H9 (cell line): ENCODE data around the gene NARS2. TPM values are rescaled to one million over a fixed set of nuclear protein-coding genes. Genes with fewer than 3 reads are reported as not detected.

Source experiments
- DNase-seq: peaks from one replicate; pipeline ENCODE4 v3.0.0-alpha.2; 2017
- H2AFZ ChIP-seq: one replicate; pipeline ENCODE4 v1.6.1; 2013; ENCODE audit warnings: mild to moderate bottlenecking, low read length, control low read depth, moderate library complexity
- H2AK5ac ChIP-seq: 2 replicates; pipeline ENCODE4 v1.6.1; 2013; ENCODE audit warnings: low read length, control low read depth, mixed read lengths; ENCODE audit not compliant: insufficient read length
- H2BK120ac ChIP-seq: one replicate; pipeline ENCODE4 v1.6.1; 2013; ENCODE audit warnings: low read depth, mild to moderate bottlenecking, low read length, control low read depth, inconsistent platforms; ENCODE audit not compliant: poor library complexity, severe bottlenecking
- H2BK12ac ChIP-seq: 2 replicates; pipeline ENCODE4 v1.6.1; 2013; ENCODE audit warnings: low read length, control low read depth, mixed read lengths, low read depth; ENCODE audit not compliant: insufficient read length
- H2BK15ac ChIP-seq: 2 replicates; pipeline ENCODE4 v1.6.1; 2013; ENCODE audit warnings: low read depth, low read length, control low read depth
- H2BK20ac ChIP-seq: one replicate; pipeline ENCODE4 v1.6.1; 2013; ENCODE audit warnings: low read depth, mild to moderate bottlenecking, low read length, control low read depth, inconsistent platforms; ENCODE audit not compliant: poor library complexity, severe bottlenecking
- H2BK5ac ChIP-seq: 2 replicates; pipeline ENCODE4 v1.6.1; 2013; ENCODE audit warnings: low read length, control low read depth, mixed read lengths; ENCODE audit not compliant: insufficient read length
- H3K14ac ChIP-seq: 2 replicates; pipeline ENCODE4 v1.6.1; 2013; ENCODE audit warnings: low read length, control low read depth; ENCODE audit not compliant: insufficient read depth
- H3K18ac ChIP-seq: 2 replicates; pipeline ENCODE4 v1.6.1; 2013; ENCODE audit warnings: low read depth, mild to moderate bottlenecking, mixed read lengths, low read length, control low read depth; ENCODE audit not compliant: insufficient read length
- H3K23ac ChIP-seq: 2 replicates; pipeline ENCODE4 v1.6.1; 2013; ENCODE audit warnings: low read length, control low read depth, mixed read lengths, low read depth; ENCODE audit not compliant: insufficient read length
- H3K23me2 ChIP-seq: 2 replicates; pipeline ENCODE4 v1.6.1; 2013; ENCODE audit warnings: low read depth, mild to moderate bottlenecking, mixed read lengths, low read length, control low read depth; ENCODE audit not compliant: insufficient read length, poor library complexity, severe bottlenecking
- H3K27ac ChIP-seq: 2 replicates; pipeline ENCODE4 v1.5.1; 2013; ENCODE audit warnings: low read length, control low read depth, mixed read lengths, low read depth; ENCODE audit not compliant: insufficient read length
- H3K27me3 ChIP-seq: 2 replicates; pipeline ENCODE4 v1.6.1; 2013; ENCODE audit warnings: low read length, control low read depth, inconsistent platforms; ENCODE audit not compliant: insufficient read depth
- H3K4ac ChIP-seq: 2 replicates; pipeline ENCODE4 v1.6.1; 2013; ENCODE audit warnings: low read depth, mild to moderate bottlenecking, control low read depth, inconsistent platforms, low read length, moderate library complexity
- H3K4me1 ChIP-seq: 2 replicates; pipeline ENCODE4 v1.6.1; 2013; ENCODE audit warnings: low read length, control low read depth, inconsistent platforms; ENCODE audit not compliant: insufficient read depth
- H3K4me2 ChIP-seq: 2 replicates; pipeline ENCODE4 v1.6.1; 2013; ENCODE audit warnings: low read length, control low read depth, mixed read lengths; ENCODE audit not compliant: insufficient read length, insufficient read depth
- H3K56ac ChIP-seq: 2 replicates; pipeline ENCODE4 v1.6.1; 2013; ENCODE audit warnings: low read depth, mild to moderate bottlenecking, mixed read lengths, low read length, control low read depth; ENCODE audit not compliant: insufficient read length
- H3K79me1 ChIP-seq: 2 replicates; pipeline ENCODE4 v1.6.1; 2013; ENCODE audit warnings: low read depth, mild to moderate bottlenecking, moderate library complexity, low read length, control low read depth, inconsistent platforms; ENCODE audit not compliant: insufficient read depth, poor library complexity, severe bottlenecking
- H3K79me2 ChIP-seq: 2 replicates; pipeline ENCODE4 v1.6.1; 2013; ENCODE audit warnings: low read length, control low read depth, inconsistent platforms; ENCODE audit not compliant: insufficient read depth
- H3K9ac ChIP-seq: 2 replicates; pipeline ENCODE4 v1.6.1; 2013; ENCODE audit warnings: low read length, control low read depth, mixed read lengths; ENCODE audit not compliant: insufficient read length; ENCODE audit errors: extremely low read depth
- H3K9me3 ChIP-seq: one replicate; pipeline ENCODE4 v1.6.1; 2013; ENCODE audit warnings: low read depth, low read length, inconsistent platforms; ENCODE audit not compliant: control insufficient read depth
- H3T11ph ChIP-seq: one replicate; pipeline ENCODE4 v1.6.1; 2013; ENCODE audit warnings: mild to moderate bottlenecking, low read length, control low read depth, inconsistent platforms
- H4K20me1 ChIP-seq: one replicate; pipeline ENCODE4 v1.6.1; 2013; ENCODE audit not compliant: control insufficient read depth, insufficient read length, insufficient read depth
- H4K5ac ChIP-seq: 2 replicates; pipeline ENCODE4 v1.6.1; 2013; ENCODE audit warnings: low read depth, mild to moderate bottlenecking, mixed read lengths, low read length, control low read depth; ENCODE audit not compliant: insufficient read length
- H4K8ac ChIP-seq: replicated peaks from 2 replicates; pipeline ENCODE4 v1.6.1; 2013; ENCODE audit warnings: low read length, control low read depth, mixed read lengths, low read depth; ENCODE audit not compliant: insufficient read length
- H4K91ac ChIP-seq: 2 replicates; pipeline ENCODE4 v1.6.1; 2013; ENCODE audit warnings: low read depth, mild to moderate bottlenecking, moderate library complexity, mixed read lengths, low read length, control low read depth; ENCODE audit not compliant: insufficient read length
- H3K27ac Mint-ChIP-seq, 3 experiments: 2 replicates in 2 of 3; 3 replicates in 1 of 3; pipeline ENCODE4 v1.8.0; 2020 to 2021; ENCODE audit warnings: mixed read lengths in 3 of 3, mild to moderate bottlenecking in 1 of 3, moderate library complexity in 1 of 3
- H3K27me3 Mint-ChIP-seq: 2 replicates; pipeline ENCODE4 v1.8.0; 2021; ENCODE audit warnings: low read depth, mild to moderate bottlenecking, moderate library complexity, mixed read lengths
- H3K36me3 Mint-ChIP-seq, 3 experiments: 2 replicates in 2 of 3; 3 replicates in 1 of 3; pipeline ENCODE4 v1.8.0; 2020 to 2021; ENCODE audit warnings: low read depth in 3 of 3, mixed read lengths in 3 of 3; ENCODE audit not compliant: insufficient read depth in 1 of 3
- H3K4me1 Mint-ChIP-seq, 2 experiments: 2 replicates each; pipeline ENCODE4 v1.8.0; 2020; ENCODE audit warnings: mixed read lengths in 2 of 2
- H3K4me3 Mint-ChIP-seq, 2 experiments: 2 replicates in 1 of 2; 3 replicates in 1 of 2; pipeline ENCODE4 v1.8.0; 2020 to 2021; ENCODE audit warnings: mild to moderate bottlenecking in 2 of 2, mixed read lengths in 2 of 2, moderate library complexity in 1 of 2
- H3K9me3 Mint-ChIP-seq, 2 experiments: 2 replicates in 1 of 2; 3 replicates in 1 of 2; pipeline ENCODE4 v1.8.0; 2020; ENCODE audit warnings: mild to moderate bottlenecking in 2 of 2, mixed read lengths in 2 of 2, moderate library complexity in 1 of 2
- CTCF ChIP-seq: fragments of 200-600 bp; sonication (generic); conservative IDR thresholded peaks from 3 replicates; pipeline ENCODE4 v1.8.0; 2021; ENCODE audit warnings: antibody characterized with exemption, mild to moderate bottlenecking
- WGBS: extraction: QIAGEN DNeasy Blood & Tissue Kit; methylation state at CpG from one replicate; pipeline ENCODE4 v1.1.7; 2013; ENCODE audit warnings: missing lambda C conversion rate, low lambda C conversion rate, mixed read lengths; ENCODE audit not compliant: insufficient read length; ENCODE audit errors: extremely low coverage; 5-methylcytosine and 5-hydroxymethylcytosine counted together
- total RNA-seq: library from RNA; stranded (reverse); gene quantifications from 2 replicates; pipeline ENCODE4 v1.2.1, GENCODE V29; 2021

The NARS2 gene
- total RNA-seq, 1 experiment from 2014 or later, result 29.7 TPM

GRCh38 chr11:78557236-78557635, 17.4 kb downstream of the NARS2 start:
- no peak overlapping the region for H2BK5ac ChIP-seq
- no peak overlapping the region for H3K14ac ChIP-seq
- H3K9me3 ChIP-seq, result no peaks in the 10 kb centered on the region
- no peak overlapping the region for H2AK5ac ChIP-seq
- peaks cover 4% of the 10 kb centered on the region; the same call in 1 of the 2 replicates for H3K79me2 ChIP-seq
- Mint-ChIP-seq H3K4me3 (no peak overlapping the region), H3K27ac (peak overlapping the region; percentile 32 to 85 (median 82); a peak in 4 of 7 replicates), H3K4me1 (peaks cover 29 to 31% of the 10 kb centered on the region in 2 experiments), H3K27me3 (no peaks in the 10 kb centered on the region), H3K36me3 (peaks cover 24 to 49% (median 40%) of the 10 kb centered on the region in 3 experiments), H3K9me3 (peaks cover 0 to 4% of the 10 kb centered on the region in 2 experiments; a peak in 2 of 5 replicates)
- H3K18ac ChIP-seq, result no peak overlapping the region
- no peak for DNase-seq
- H4K8ac ChIP-seq, result no peak overlapping the region
- no peak overlapping the region for H3K23ac ChIP-seq
- H2AFZ ChIP-seq, result no peak overlapping the region
- no peak overlapping the region for H2BK15ac ChIP-seq
- no CpG with 5 or more reads among the region's 2 CpGs for WGBS
- H2BK120ac ChIP-seq, result no peak overlapping the region
- no peak overlapping the region for H3K27ac ChIP-seq
- peaks cover 4% of the 10 kb centered on the region for H3K79me1 ChIP-seq
- no peaks in the 10 kb centered on the region for H3K27me3 ChIP-seq
- no peak overlapping the region for H3K56ac ChIP-seq
- no peak overlapping the region for H2BK20ac ChIP-seq
- H4K5ac ChIP-seq, result no peak overlapping the region
- TF ChIP-seq CTCF, result no peak
- H3K23me2 ChIP-seq, result no peaks in the 10 kb centered on the region
- no peak overlapping the region for H3K4ac ChIP-seq
- no peak overlapping the region for H3K9ac ChIP-seq
- no peak overlapping the region for H2BK12ac ChIP-seq
- no peak overlapping the region for H3T11ph ChIP-seq
- no peak overlapping the region for H3K4me2 ChIP-seq
- H4K91ac ChIP-seq, result no peak overlapping the region
- peaks cover 3% of the 10 kb centered on the region; the same call in 1 of the 2 replicates for H3K4me1 ChIP-seq
- H4K20me1 ChIP-seq, result no peaks in the 10 kb centered on the region
